ENCODE measurements around the gene CTDNEP1. TPM values are rescaled to one million over a fixed set of nuclear protein-coding genes. Genes with fewer than 3 reads are reported as not detected.

CTDNEP1 gene
- polyA plus RNA-seq, 1 donor (not counting 4 experiments of a cell fraction or from before 2014, with no cell fraction given), result 66.2 TPM

DNA sequence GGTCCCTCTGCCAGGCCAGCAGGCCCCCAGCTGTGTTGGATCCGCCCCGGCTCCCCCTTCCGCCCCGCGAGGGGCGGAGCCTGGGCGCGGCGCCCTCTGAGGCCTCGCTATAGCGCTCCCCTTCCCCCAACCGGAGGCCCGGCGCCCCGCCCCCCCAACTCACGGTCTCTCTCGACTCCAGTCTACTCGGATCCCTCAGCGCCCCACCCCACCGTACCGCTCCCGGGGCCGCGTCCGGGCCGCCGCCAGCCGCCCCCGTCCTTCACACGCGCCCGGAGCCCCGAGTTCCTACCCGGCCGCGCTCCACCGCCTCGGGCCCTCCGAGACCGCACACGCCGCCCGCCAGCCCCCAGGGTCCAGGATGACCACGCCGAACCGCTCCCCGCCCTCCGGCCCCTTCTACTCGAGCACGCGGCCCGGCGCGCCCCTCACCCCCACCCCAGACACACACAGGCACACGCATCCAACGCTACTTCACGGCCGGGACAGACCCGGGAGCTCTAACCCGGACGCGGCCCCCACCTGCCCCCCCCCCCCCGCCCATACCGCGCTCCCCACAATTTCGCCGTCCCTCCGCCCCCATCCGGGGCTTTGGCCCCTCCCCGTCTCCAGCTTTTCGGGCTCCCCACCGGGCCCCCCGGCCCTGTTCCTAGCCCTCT lies 13.6 kb downstream of the CTDNEP1 start:
- Histone ChIP-seq H3K4me1 (ENCODE audit: control insufficient read depth, extremely low read depth, insufficient read depth, low read length) (peaks cover 38% of the 10 kb centered on the region), H3K4me2 (ENCODE audit: control insufficient read depth, extremely low read depth, insufficient read depth, low read depth, low read length) (peak overlapping the region; percentile 62), H4K20me1 (ENCODE audit: control insufficient read depth, extremely low read depth, insufficient read depth, low read length) (no peaks in the 10 kb centered on the region), H3K27me3 (ENCODE audit: control insufficient read depth, extremely low read depth, insufficient read depth, low read length) (no peaks in the 10 kb centered on the region), H3K9ac (ENCODE audit: control insufficient read depth, extremely low read depth, insufficient read depth, low read length) (peak overlapping the region; percentile 97), H3K9me1 (ENCODE audit: control insufficient read depth, extremely low read depth, insufficient read depth, low read length) (no peaks in the 10 kb centered on the region), H3K9me3 (ENCODE audit: control insufficient read depth, low read depth, low read length) (no peaks in the 10 kb centered on the region), H3K4me3 (ENCODE audit: control insufficient read depth in 2 of 3, extremely low read depth in 1 of 3, insufficient read depth in 2 of 3, low read depth in 1 of 3, low read length in 3 of 3) (peak overlapping the region; percentile 42 to 95 (median 90)), H3K36me3 (ENCODE audit: control insufficient read depth in 2 of 2, extremely low read depth in 1 of 2, insufficient read depth in 2 of 2, low read length in 2 of 2) (peaks cover 15 to 31% of the 10 kb centered on the region in 2 experiments), H3K27ac (ENCODE audit: control insufficient read depth, insufficient read depth, low read length) (peak overlapping the region; percentile 84), H2AFZ (ENCODE audit: control insufficient read depth, low read length) (no peak overlapping the region), H3K79me2 (ENCODE audit: control insufficient read depth, insufficient read depth, low read length) (peaks cover 51% of the 10 kb centered on the region)
- DNase-seq (ENCODE audit: low read depth, low spot score), result no peak
- dilution Hi-C loops (cut with MboI; ENCODE audit: extremely low pct_ligation_motif_present, low sequenced_read_pairs), result no loop called here
- TF ChIP-seq, protein P1, sequence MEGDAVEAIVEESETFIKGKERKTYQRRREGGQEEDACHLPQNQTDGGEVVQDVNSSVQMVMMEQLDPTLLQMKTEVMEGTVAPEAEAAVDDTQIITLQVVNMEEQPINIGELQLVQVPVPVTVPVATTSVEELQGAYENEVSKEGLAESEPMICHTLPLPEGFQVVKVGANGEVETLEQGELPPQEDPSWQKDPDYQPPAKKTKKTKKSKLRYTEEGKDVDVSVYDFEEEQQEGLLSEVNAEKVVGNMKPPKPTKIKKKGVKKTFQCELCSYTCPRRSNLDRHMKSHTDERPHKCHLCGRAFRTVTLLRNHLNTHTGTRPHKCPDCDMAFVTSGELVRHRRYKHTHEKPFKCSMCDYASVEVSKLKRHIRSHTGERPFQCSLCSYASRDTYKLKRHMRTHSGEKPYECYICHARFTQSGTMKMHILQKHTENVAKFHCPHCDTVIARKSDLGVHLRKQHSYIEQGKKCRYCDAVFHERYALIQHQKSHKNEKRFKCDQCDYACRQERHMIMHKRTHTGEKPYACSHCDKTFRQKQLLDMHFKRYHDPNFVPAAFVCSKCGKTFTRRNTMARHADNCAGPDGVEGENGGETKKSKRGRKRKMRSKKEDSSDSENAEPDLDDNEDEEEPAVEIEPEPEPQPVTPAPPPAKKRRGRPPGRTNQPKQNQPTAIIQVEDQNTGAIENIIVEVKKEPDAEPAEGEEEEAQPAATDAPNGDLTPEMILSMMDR (optimal IDR thresholded peaks at IDR 0.05 in 1 of 3, IDR thresholded peaks at IDR 0.05 in 1 of 3, conservative IDR thresholded peaks at IDR 0.05 in 1 of 3; ENCODE audit: extremely low read depth in 1 of 3, insufficient read depth in 2 of 3, low read length in 3 of 3), result no peak
- TF ChIP-seq EZH2 (IDR thresholded peaks at IDR 0.05; ENCODE audit: low read length), result no peak
- FAIRE-seq, result no peak

DNA sequence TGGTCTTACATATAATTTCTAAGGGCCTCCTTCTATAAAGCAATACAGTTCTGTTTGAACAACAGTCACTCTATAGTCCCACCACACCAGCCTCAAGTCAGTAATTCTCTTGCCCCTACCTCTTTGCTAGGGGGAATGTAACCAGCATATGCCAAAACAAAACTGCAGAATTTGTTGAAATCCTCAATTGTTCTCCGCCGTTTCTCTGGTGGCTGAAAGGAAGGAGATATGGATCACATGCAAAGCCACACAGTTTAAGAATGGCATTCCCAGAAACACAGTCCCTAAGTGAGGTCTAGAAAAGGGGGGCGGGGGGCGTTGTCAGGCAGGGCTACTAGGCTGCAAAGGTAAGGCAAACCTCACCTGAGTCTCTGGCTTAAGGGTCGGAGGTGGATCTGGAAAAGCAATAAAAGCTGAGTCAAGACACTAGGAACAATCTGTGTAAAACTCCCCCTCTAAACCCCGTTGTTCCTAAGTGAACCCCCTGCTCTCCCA lies 14.2 kb downstream of the CTDNEP1 start:
- FAIRE-seq, result no peak
- dilution Hi-C loops (cut with MboI; ENCODE audit: extremely low pct_ligation_motif_present, low sequenced_read_pairs), result no loop called here
- peaks cover 55% of the 10 kb centered on the region for H3K79me2 ChIP-seq (ENCODE audit: control insufficient read depth, insufficient read depth, low read length)

More for the DNA sequence above, 14.2 kb downstream of the CTDNEP1 start:
- peak overlapping the region; percentile 42 to 95 (median 90) for H3K4me3 ChIP-seq (ENCODE audit: control insufficient read depth in 2 of 3, extremely low read depth in 1 of 3, insufficient read depth in 2 of 3, low read depth in 1 of 3, low read length in 3 of 3)
- H3K9ac ChIP-seq (ENCODE audit: control insufficient read depth, extremely low read depth, insufficient read depth, low read length), result peak overlapping the region; percentile 97
- peak overlapping the region; percentile 62 for H3K4me2 ChIP-seq (ENCODE audit: control insufficient read depth, extremely low read depth, insufficient read depth, low read depth, low read length)
- H3K9me1 ChIP-seq (ENCODE audit: control insufficient read depth, extremely low read depth, insufficient read depth, low read length), result no peaks in the 10 kb centered on the region
- TF ChIP-seq EZH2 (IDR thresholded peaks at IDR 0.05; ENCODE audit: low read length), result no peak
- TF ChIP-seq, protein P1 (optimal IDR thresholded peaks at IDR 0.05 in 1 of 3, IDR thresholded peaks at IDR 0.05 in 1 of 3, conservative IDR thresholded peaks at IDR 0.05 in 1 of 3; ENCODE audit: extremely low read depth in 1 of 3, insufficient read depth in 2 of 3, low read length in 3 of 3), result no peak
- peak overlapping the region; percentile 70 for H3K27ac ChIP-seq (ENCODE audit: control insufficient read depth, insufficient read depth, low read length)
- H4K20me1 ChIP-seq (ENCODE audit: control insufficient read depth, extremely low read depth, insufficient read depth, low read length), result no peaks in the 10 kb centered on the region
- H3K36me3 ChIP-seq (ENCODE audit: control insufficient read depth in 2 of 2, extremely low read depth in 1 of 2, insufficient read depth in 2 of 2, low read length in 2 of 2), result peaks cover 15 to 31% of the 10 kb centered on the region in 2 experiments
- H3K4me1 ChIP-seq (ENCODE audit: control insufficient read depth, extremely low read depth, insufficient read depth, low read length), result peaks cover 42% of the 10 kb centered on the region
- DNase-seq (ENCODE audit: low read depth, low spot score), result no peak
- H3K27me3 ChIP-seq (ENCODE audit: control insufficient read depth, extremely low read depth, insufficient read depth, low read length), result no peaks in the 10 kb centered on the region
- no peak overlapping the region for H2AFZ ChIP-seq (ENCODE audit: control insufficient read depth, low read length)
- H3K9me3 ChIP-seq (ENCODE audit: control insufficient read depth, low read depth, low read length), result no peaks in the 10 kb centered on the region

Data from keratinocyte (primary cell).